Measurements from ENCODE around the gene SNX2.
"Not testable (repeated sequence)": the region's sequence is repeated elsewhere in the genome, so short reads cannot be mapped to it uniquely, and the experiment has no call there.

SNX2 gene

GRCh38 chr5:122757285-122757684, 17.6 kb upstream of the SNX2 start:
- peaks cover 18% of the 10 kb centered on the region for H3K4me1 Mint-ChIP-seq (ENCODE audit: low read depth)
- H3K36me3 Mint-ChIP-seq (ENCODE audit: low read depth) = no peaks in the 10 kb centered on the region
- H3K27me3 Mint-ChIP-seq = peaks cover 5% of the 10 kb centered on the region
- peaks cover 3% of the 10 kb centered on the region for H3K9me3 Mint-ChIP-seq
- no peak overlapping the region for H3K4me3 Mint-ChIP-seq
- peak overlapping the region; percentile 77 for H3K27ac Mint-ChIP-seq

GRCh38 chr5:122759241-122760070, 15.4 kb upstream of the SNX2 start:
- H3K4me3 Mint-ChIP-seq = no peak overlapping the region
- H3K4me1 Mint-ChIP-seq (ENCODE audit: low read depth) = peaks cover 18% of the 10 kb centered on the region
- H3K36me3 Mint-ChIP-seq (ENCODE audit: low read depth) = no peaks in the 10 kb centered on the region
- H3K27ac Mint-ChIP-seq = no peak overlapping the region
- peaks cover 3% of the 10 kb centered on the region for H3K9me3 Mint-ChIP-seq
- H3K27me3 Mint-ChIP-seq = no peaks in the 10 kb centered on the region

GRCh38 chr5:122760236-122760635, 14.6 kb upstream of the SNX2 start:
- H3K27ac Mint-ChIP-seq = no peak overlapping the region

GRCh38 chr5:122761115-122761514, 13.8 kb upstream of the SNX2 start:
- Mint-ChIP-seq H3K4me1 (ENCODE audit: low read depth) (peaks cover 11% of the 10 kb centered on the region), H3K36me3 (ENCODE audit: low read depth) (no peaks in the 10 kb centered on the region), H3K9me3 (peaks cover 3% of the 10 kb centered on the region), H3K4me3 (no peak overlapping the region), H3K27ac (no peak overlapping the region), H3K27me3 (no peaks in the 10 kb centered on the region)

More at GRCh38 chr5:122760236-122760635, 14.6 kb upstream of the SNX2 start:
- peaks cover 3% of the 10 kb centered on the region for H3K9me3 Mint-ChIP-seq
- no peaks in the 10 kb centered on the region for H3K27me3 Mint-ChIP-seq
- no peak overlapping the region for H3K4me3 Mint-ChIP-seq
- H3K4me1 Mint-ChIP-seq (ENCODE audit: low read depth) = peaks cover 18% of the 10 kb centered on the region
- no peaks in the 10 kb centered on the region for H3K36me3 Mint-ChIP-seq (ENCODE audit: low read depth)

- not testable (repeated sequence) for H3K36me3 Mint-ChIP-seq (ENCODE audit: low read depth); H3K27ac Mint-ChIP-seq; H3K27me3 Mint-ChIP-seq; H3K9me3 Mint-ChIP-seq; H3K4me3 Mint-ChIP-seq; H3K4me1 Mint-ChIP-seq (ENCODE audit: low read depth)
Observed at GRCh38 chr5:122761896-122762295, 13.0 kb upstream of the SNX2 start.

GRCh38 chr5:122766130-122766529, 8.8 kb upstream of the SNX2 start:
- no peak overlapping the region for H3K27ac Mint-ChIP-seq
- H3K4me3 Mint-ChIP-seq = no peak overlapping the region
- no peaks in the 10 kb centered on the region for H3K4me1 Mint-ChIP-seq (ENCODE audit: low read depth)

GRCh38 chr5:122770477-122770876, 4.4 kb upstream of the SNX2 start:
- H3K27ac Mint-ChIP-seq = no peak overlapping the region

More at GRCh38 chr5:122766130-122766529, 8.8 kb upstream of the SNX2 start:
- no peaks in the 10 kb centered on the region for H3K9me3 Mint-ChIP-seq
- H3K36me3 Mint-ChIP-seq (ENCODE audit: low read depth) = no peaks in the 10 kb centered on the region
- H3K27me3 Mint-ChIP-seq = peaks cover 4% of the 10 kb centered on the region

GRCh38 chr5:122772446-122772845, 2.4 kb upstream of the SNX2 start:
- Mint-ChIP-seq H3K36me3 (ENCODE audit: low read depth) (no peaks in the 10 kb centered on the region), H3K9me3 (no peaks in the 10 kb centered on the region), H3K27me3 (peaks cover 9% of the 10 kb centered on the region), H3K4me1 (ENCODE audit: low read depth) (peaks cover 22% of the 10 kb centered on the region), H3K4me3 (no peak overlapping the region), H3K27ac (no peak overlapping the region)

More at GRCh38 chr5:122770477-122770876, 4.4 kb upstream of the SNX2 start:
- Mint-ChIP-seq H3K27me3 (peaks cover 9% of the 10 kb centered on the region), H3K4me3 (no peak overlapping the region), H3K9me3 (no peaks in the 10 kb centered on the region), H3K4me1 (ENCODE audit: low read depth) (peaks cover 4% of the 10 kb centered on the region), H3K36me3 (ENCODE audit: low read depth) (no peaks in the 10 kb centered on the region)

- no peak overlapping the region for H3K27ac Mint-ChIP-seq
- peak overlapping the region; percentile 10 for H3K4me3 Mint-ChIP-seq
- H3K36me3 Mint-ChIP-seq (ENCODE audit: low read depth) = no peaks in the 10 kb centered on the region
Observed at GRCh38 chr5:122773619-122774018, 1.3 kb upstream of the SNX2 start.

GRCh38 chr5:122774519-122774860, 390 bp upstream of the SNX2 start:
- Mint-ChIP-seq H3K9me3 (no peaks in the 10 kb centered on the region), H3K27ac (peak overlapping the region; percentile 69), H3K36me3 (ENCODE audit: low read depth) (no peaks in the 10 kb centered on the region), H3K27me3 (peaks cover 9% of the 10 kb centered on the region), H3K4me1 (ENCODE audit: low read depth) (peaks cover 40% of the 10 kb centered on the region), H3K4me3 (peak overlapping the region; percentile 91)

More at GRCh38 chr5:122773619-122774018, 1.3 kb upstream of the SNX2 start:
- Mint-ChIP-seq H3K9me3 (no peaks in the 10 kb centered on the region), H3K27me3 (peaks cover 9% of the 10 kb centered on the region), H3K4me1 (ENCODE audit: low read depth) (peaks cover 32% of the 10 kb centered on the region)

- peaks cover 9% of the 10 kb centered on the region for H3K36me3 Mint-ChIP-seq (ENCODE audit: low read depth)
- peaks cover 6% of the 10 kb centered on the region for H3K27me3 Mint-ChIP-seq
- peak overlapping the region; percentile 91 for H3K4me3 Mint-ChIP-seq
- peak overlapping the region; percentile 90 for H3K27ac Mint-ChIP-seq
- no peaks in the 10 kb centered on the region for H3K9me3 Mint-ChIP-seq
- peaks cover 48% of the 10 kb centered on the region for H3K4me1 Mint-ChIP-seq (ENCODE audit: low read depth)
Observed at GRCh38 chr5:122775550-122776542, 966 bp downstream of the SNX2 start.

GRCh38 chr5:122778157-122778556, 3.3 kb downstream of the SNX2 start:
- H3K4me1 Mint-ChIP-seq (ENCODE audit: low read depth) = peaks cover 59% of the 10 kb centered on the region
- peak overlapping the region; percentile 60 for H3K4me3 Mint-ChIP-seq
- H3K36me3 Mint-ChIP-seq (ENCODE audit: low read depth) = peaks cover 13% of the 10 kb centered on the region
- no peaks in the 10 kb centered on the region for H3K27me3 Mint-ChIP-seq
- no peaks in the 10 kb centered on the region for H3K9me3 Mint-ChIP-seq
- H3K27ac Mint-ChIP-seq = no peak overlapping the region

- H3K4me1 Mint-ChIP-seq (ENCODE audit: low read depth) = peaks cover 69% of the 10 kb centered on the region
- H3K36me3 Mint-ChIP-seq (ENCODE audit: low read depth) = peaks cover 22% of the 10 kb centered on the region
- H3K4me3 Mint-ChIP-seq = peak overlapping the region; percentile 44
- peaks cover 1% of the 10 kb centered on the region for H3K9me3 Mint-ChIP-seq
- H3K27ac Mint-ChIP-seq = peak overlapping the region; percentile 80
- no peaks in the 10 kb centered on the region for H3K27me3 Mint-ChIP-seq
Observed at GRCh38 chr5:122779451-122779850, 4.6 kb downstream of the SNX2 start.

GRCh38 chr5:122780296-122780695, 5.4 kb downstream of the SNX2 start:
- H3K9me3 Mint-ChIP-seq = peaks cover 7% of the 10 kb centered on the region
- no peak overlapping the region for H3K27ac Mint-ChIP-seq
- H3K36me3 Mint-ChIP-seq (ENCODE audit: low read depth) = peaks cover 29% of the 10 kb centered on the region
- no peak overlapping the region for H3K4me3 Mint-ChIP-seq
- H3K4me1 Mint-ChIP-seq (ENCODE audit: low read depth) = peaks cover 74% of the 10 kb centered on the region
- no peaks in the 10 kb centered on the region for H3K27me3 Mint-ChIP-seq

- H3K4me3 Mint-ChIP-seq = no peak overlapping the region
- H3K36me3 Mint-ChIP-seq (ENCODE audit: low read depth) = peaks cover 37% of the 10 kb centered on the region
- no peak overlapping the region for H3K27ac Mint-ChIP-seq
- no peaks in the 10 kb centered on the region for H3K27me3 Mint-ChIP-seq
- H3K4me1 Mint-ChIP-seq (ENCODE audit: low read depth) = peaks cover 63% of the 10 kb centered on the region
- H3K9me3 Mint-ChIP-seq = peaks cover 12% of the 10 kb centered on the region
Observed at GRCh38 chr5:122781465-122781864, 6.6 kb downstream of the SNX2 start.

All from stimulated activated naive CD8-positive, alpha-beta T cell treated with anti-CD3 and anti-CD28 coated beads, Interleukin-15, Interleukin-2, amounts not matched to agents 100 ng/mL and 50 ng/mL, for 24 hours (primary cell).